Stimulated activated naive CD4-positive, alpha-beta T cell treated with Interleukin-2 at 50 U/mL for 16 hours (primary cell): ENCODE results near the gene MYO10.
"Not testable (repeated sequence)": the region's sequence is repeated elsewhere in the genome, so short reads cannot be mapped to it uniquely, and the experiment has no call there.

Experiments
- DNase-seq: peaks from one replicate; lab custom pipeline; 2025; lab: John Stamatoyannopoulos, UW

The MYO10 gene

GRCh38 chr5:16781828-16782626 is 154.1 kb downstream of the MYO10 start:
- DNase-seq = no peak

- DNase-seq = no peak
Observed at GRCh38 chr5:16780325-16780724, 155.8 kb downstream of the MYO10 start.

- no peak for DNase-seq
Observed at GRCh38 chr5:16777432-16777831, 158.7 kb downstream of the MYO10 start.

- no peak for DNase-seq
Observed at GRCh38 chr5:16776611-16777251, 159.4 kb downstream of the MYO10 start.

GRCh38 chr5:16774806-16775205 is 161.3 kb downstream of the MYO10 start:
- no peak for DNase-seq

GRCh38 chr5:16773991-16774390 is 162.1 kb downstream of the MYO10 start:
- DNase-seq = no peak

- no peak for DNase-seq
Observed at GRCh38 chr5:16772556-16772955, 163.5 kb downstream of the MYO10 start.

GRCh38 chr5:16768184-16768583 is 167.9 kb downstream of the MYO10 start:
- no peak for DNase-seq

- DNase-seq = no peak
Observed at GRCh38 chr5:16763211-16763610, 172.9 kb downstream of the MYO10 start.

- no peak for DNase-seq
Observed at GRCh38 chr5:16759147-16759773, 176.8 kb downstream of the MYO10 start.

- no peak for DNase-seq
Observed at GRCh38 chr5:16757989-16758501, 178.0 kb downstream of the MYO10 start.

- not testable (repeated sequence) for DNase-seq
Observed at GRCh38 chr5:16757577-16757976, 178.5 kb downstream of the MYO10 start.

GRCh38 chr5:16757146-16757545 is 178.9 kb downstream of the MYO10 start:
- no peak for DNase-seq

- DNase-seq = no peak
Observed at GRCh38 chr5:16756692-16757091, 179.4 kb downstream of the MYO10 start.

GRCh38 chr5:16755641-16756040 is 180.4 kb downstream of the MYO10 start:
- DNase-seq = no peak

- DNase-seq = no peak
Observed at GRCh38 chr5:16754601-16755000, 181.5 kb downstream of the MYO10 start.

GRCh38 chr5:16754086-16754485 is 182.0 kb downstream of the MYO10 start:
- no peak for DNase-seq

GRCh38 chr5:16750445-16750844 is 185.6 kb downstream of the MYO10 start:
- DNase-seq = no peak

- DNase-seq = no peak
Observed at GRCh38 chr5:16749626-16750025, 186.5 kb downstream of the MYO10 start.

GRCh38 chr5:16744164-16744880 is 191.8 kb downstream of the MYO10 start:
- DNase-seq = no peak

GRCh38 chr5:16742938-16743337 is 193.2 kb downstream of the MYO10 start:
- no peak for DNase-seq

GRCh38 chr5:16740811-16741392 is 195.2 kb downstream of the MYO10 start:
- no peak for DNase-seq
